Hepatocyte (in vitro differentiated cells): ENCODE data around the gene PSMF1. TPM values are rescaled to one million over a fixed set of nuclear protein-coding genes. Genes with fewer than 3 reads are reported as not detected.

ENCODE experiments used
- DNase-seq: peaks from one replicate; pipeline ENCODE4 v3.0.0-alpha.2; 2016; ENCODE audit warnings: low spot score
- H2AFZ ChIP-seq: fragments of 200-600 bp; sonication (generic); 2 replicates; pipeline ENCODE4 v1.6.0; 2016; ENCODE audit warnings: antibody characterized with exemption, mild to moderate bottlenecking
- H3K27ac ChIP-seq: fragments of 200-600 bp; sonication (generic); 2 replicates; pipeline ENCODE4 v1.5.1; 2016; ENCODE audit warnings: mild to moderate bottlenecking
- H3K27me3 ChIP-seq: fragments of 200-600 bp; sonication (generic); 2 replicates; pipeline ENCODE4 v1.6.1; 2016
- H3K36me3 ChIP-seq: fragments of 200-600 bp; sonication (generic); replicated peaks from 2 replicates; pipeline ENCODE4 v1.5.1; 2016; ENCODE audit warnings: low read depth; ENCODE audit not compliant: insufficient read depth
- H3K4me1 ChIP-seq: fragments of 200-600 bp; sonication (generic); 2 replicates; pipeline ENCODE4 v1.5.1; 2016; ENCODE audit warnings: mild to moderate bottlenecking, moderate library complexity; ENCODE audit not compliant: insufficient read depth
- H3K4me2 ChIP-seq: fragments of 200-600 bp; sonication (generic); 2 replicates; pipeline ENCODE4 v1.6.0; 2016
- H3K4me3 ChIP-seq: fragments of 200-600 bp; sonication (generic); 2 replicates; pipeline ENCODE4 v1.5.1; 2016; ENCODE audit warnings: mild to moderate bottlenecking
- H3K79me2 ChIP-seq: fragments of 200-600 bp; sonication (generic); 2 replicates; pipeline ENCODE4 v1.6.0; 2017; ENCODE audit warnings: mild to moderate bottlenecking
- H3K9me2 ChIP-seq: fragments of 200-600 bp; sonication (generic); replicated peaks from 2 replicates; pipeline ENCODE4 v1.6.0; 2017; ENCODE audit warnings: mild to moderate bottlenecking; ENCODE audit not compliant: insufficient read depth
- H3K9me3 ChIP-seq: fragments of 200-600 bp; sonication (generic); 2 replicates; pipeline ENCODE4 v1.5.1; 2016; ENCODE audit warnings: low read depth, mild to moderate bottlenecking
- H4K20me1 ChIP-seq: fragments of 200-600 bp; sonication (generic); 2 replicates; pipeline ENCODE4 v1.6.0; 2016; ENCODE audit warnings: mild to moderate bottlenecking; ENCODE audit not compliant: insufficient read depth, poor library complexity, severe bottlenecking
- EZH2 ChIP-seq: fragments of 200-600 bp; sonication (generic); IDR thresholded peaks from 2 replicates; pipeline ENCODE4 v1.6.1; 2016; ENCODE audit warnings: antibody characterized with exemption, mild to moderate bottlenecking, borderline replicate concordance
- EZH2phosphoT487 ChIP-seq: fragments of 200-600 bp; sonication (generic); IDR thresholded peaks from one replicate; pipeline ENCODE4 v1.6.1; 2018; ENCODE audit warnings: antibody characterized with exemption, mild to moderate bottlenecking, low read depth, moderate library complexity; ENCODE audit not compliant: unreplicated experiment, severe bottlenecking
- WGBS: methylation state at CpG from one replicate; pipeline ENCODE4 v1.1.6; 2016; ENCODE audit warnings: low lambda C conversion rate; ENCODE audit errors: missing lambda C conversion rate; 5-methylcytosine and 5-hydroxymethylcytosine counted together
- polyA plus RNA-seq: library from polyadenylated mRNA; unstranded; fragments of >200 nt; fragmentation: Nextera tagmentation; extraction: Ambion mirVana; gene quantifications from 2 replicates; pipeline ENCODE4 v1.2.1, GENCODE V29; 2016
- total RNA-seq: library from RNA; depleted of rRNA; stranded (reverse); fragments of >200 nt; gene quantifications from 2 replicates; pipeline ENCODE4 v1.2.3, GENCODE V29; 2014
- TF ChIP-seq, protein P1 (sequence below): fragments of 200-600 bp; sonication (generic); IDR thresholded peaks from 2 replicates; pipeline ENCODE4 v1.5.1; 2016; ENCODE audit warnings: antibody characterized with exemption, mild to moderate bottlenecking; ENCODE audit not compliant: poor library complexity

PSMF1 gene
- total and polyA plus RNA-seq, 2 experiments from 2014 or later, result 97.3 to 126 TPM

DNA sequence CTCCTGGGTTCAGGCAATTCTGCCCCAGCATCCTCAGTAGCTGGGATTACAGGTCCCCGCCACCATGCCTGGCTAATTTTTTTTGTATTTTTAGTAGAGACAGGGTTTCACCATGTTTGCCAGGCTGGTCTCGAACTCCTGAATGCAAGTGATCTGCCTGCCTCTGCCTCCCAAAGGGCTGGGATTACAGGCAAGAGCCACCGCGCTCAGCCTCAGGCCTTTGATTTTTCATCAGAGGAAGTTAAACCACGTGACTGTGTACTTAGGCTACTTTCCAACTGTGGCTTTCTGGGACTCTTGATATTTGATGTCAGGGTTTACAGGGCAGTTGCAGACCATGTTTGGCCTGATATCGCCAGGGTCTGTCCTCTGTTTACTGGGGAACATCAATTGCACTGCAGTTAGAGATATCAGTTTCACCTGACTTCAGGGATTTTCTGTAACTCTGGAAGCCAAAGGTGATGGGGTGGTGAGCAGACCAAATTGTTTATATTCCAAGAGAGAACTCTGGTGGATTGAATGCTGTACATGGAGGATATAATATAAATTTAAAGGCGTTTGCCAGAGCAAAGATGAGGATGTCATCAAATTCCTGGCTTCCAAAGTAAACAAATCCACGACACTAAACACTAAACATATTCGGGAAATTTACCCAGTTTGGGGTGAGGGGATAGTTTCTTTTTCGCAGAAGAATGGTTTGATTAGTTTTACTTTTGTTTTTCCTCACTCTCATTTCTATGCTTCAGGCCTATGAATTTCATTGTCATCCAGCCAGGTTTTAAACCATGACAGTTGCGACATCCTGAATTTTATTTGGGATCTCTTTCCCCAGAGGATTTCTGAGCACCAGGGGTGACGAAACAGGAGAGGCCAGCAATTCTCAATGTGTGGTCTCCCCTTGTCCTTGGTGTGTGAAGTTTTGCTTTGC is 4.2 kb downstream of the PSMF1 start:
- H2AFZ ChIP-seq, result no peak overlapping the region
- peaks cover 74% of the 10 kb centered on the region for H3K79me2 ChIP-seq
- H3K36me3 ChIP-seq, result no peaks in the 10 kb centered on the region
- peak; percentile 44 for DNase-seq
- TF ChIP-seq EZH2phosphoT487 (no peak), EZH2 (no peak)
- TF ChIP-seq, protein P1, sequence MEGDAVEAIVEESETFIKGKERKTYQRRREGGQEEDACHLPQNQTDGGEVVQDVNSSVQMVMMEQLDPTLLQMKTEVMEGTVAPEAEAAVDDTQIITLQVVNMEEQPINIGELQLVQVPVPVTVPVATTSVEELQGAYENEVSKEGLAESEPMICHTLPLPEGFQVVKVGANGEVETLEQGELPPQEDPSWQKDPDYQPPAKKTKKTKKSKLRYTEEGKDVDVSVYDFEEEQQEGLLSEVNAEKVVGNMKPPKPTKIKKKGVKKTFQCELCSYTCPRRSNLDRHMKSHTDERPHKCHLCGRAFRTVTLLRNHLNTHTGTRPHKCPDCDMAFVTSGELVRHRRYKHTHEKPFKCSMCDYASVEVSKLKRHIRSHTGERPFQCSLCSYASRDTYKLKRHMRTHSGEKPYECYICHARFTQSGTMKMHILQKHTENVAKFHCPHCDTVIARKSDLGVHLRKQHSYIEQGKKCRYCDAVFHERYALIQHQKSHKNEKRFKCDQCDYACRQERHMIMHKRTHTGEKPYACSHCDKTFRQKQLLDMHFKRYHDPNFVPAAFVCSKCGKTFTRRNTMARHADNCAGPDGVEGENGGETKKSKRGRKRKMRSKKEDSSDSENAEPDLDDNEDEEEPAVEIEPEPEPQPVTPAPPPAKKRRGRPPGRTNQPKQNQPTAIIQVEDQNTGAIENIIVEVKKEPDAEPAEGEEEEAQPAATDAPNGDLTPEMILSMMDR, result no peak
- H3K4me1 ChIP-seq, result peaks cover 19% of the 10 kb centered on the region
- peak overlapping the region; percentile 61 for H3K4me2 ChIP-seq
- no peaks in the 10 kb centered on the region for H3K9me2 ChIP-seq
- peak overlapping the region; percentile 55 for H3K27ac ChIP-seq
- no peaks in the 10 kb centered on the region for H3K9me3 ChIP-seq
- H4K20me1 ChIP-seq, result peaks cover 21% of the 10 kb centered on the region
- 66% methylated on average over 12 of the region's 12 CpGs for WGBS
- H3K27me3 ChIP-seq, result no peaks in the 10 kb centered on the region
- no peak overlapping the region for H3K4me3 ChIP-seq

DNA sequence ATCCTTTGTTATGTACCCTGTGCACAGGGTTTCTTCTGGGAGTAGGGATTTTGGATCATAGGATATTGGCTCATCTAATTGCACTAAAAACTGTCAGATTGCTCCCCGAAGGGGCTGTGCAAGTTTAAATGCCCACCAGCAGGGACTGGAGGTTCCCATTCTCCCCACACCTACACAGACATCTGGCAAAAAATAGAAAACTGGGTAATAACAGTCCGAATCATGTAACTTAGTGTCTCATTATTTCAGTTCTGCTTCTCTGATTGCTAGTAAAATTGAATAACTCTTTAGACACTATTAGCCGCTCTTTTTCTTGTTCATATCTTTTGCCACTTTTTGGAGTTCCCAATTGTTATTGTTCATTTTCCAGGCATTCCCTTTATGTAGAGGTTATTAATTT is 5.3 kb downstream of the PSMF1 start:
- H3K36me3 ChIP-seq, result no peaks in the 10 kb centered on the region
- H3K9me3 ChIP-seq, result no peaks in the 10 kb centered on the region
- H3K4me2 ChIP-seq, result no peak overlapping the region
- TF ChIP-seq EZH2, result no peak
- TF ChIP-seq, protein P1, result no peak
- TF ChIP-seq EZH2phosphoT487, result no peak
- no peaks in the 10 kb centered on the region for H3K9me2 ChIP-seq
- no peak overlapping the region for H2AFZ ChIP-seq
- 95% methylated on average over 3 of the region's 3 CpGs for WGBS
- peaks cover 19% of the 10 kb centered on the region for H3K4me1 ChIP-seq
- no peak overlapping the region for H3K4me3 ChIP-seq
- peaks cover 71% of the 10 kb centered on the region for H3K79me2 ChIP-seq
- no peak for DNase-seq
- H4K20me1 ChIP-seq, result peaks cover 21% of the 10 kb centered on the region
- H3K27ac ChIP-seq, result no peak overlapping the region
- no peaks in the 10 kb centered on the region for H3K27me3 ChIP-seq

DNA sequence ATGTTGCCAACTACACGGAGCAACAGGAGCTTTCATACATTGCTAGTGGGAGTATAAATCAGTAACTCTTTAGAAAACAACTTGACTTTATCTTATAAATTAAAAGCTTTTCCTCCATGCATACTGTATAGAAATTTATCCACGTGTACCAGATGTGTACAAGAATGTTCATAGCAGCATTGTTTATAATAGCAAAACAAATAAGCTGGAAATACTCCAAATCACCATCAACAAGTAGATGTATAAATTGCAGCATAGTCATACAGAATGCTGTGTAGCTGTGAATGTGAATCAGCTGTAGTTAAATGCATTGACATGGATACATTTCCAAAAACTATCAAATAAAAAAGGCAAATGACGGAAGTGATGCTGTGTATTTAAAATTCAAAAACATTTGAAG is 6.0 kb downstream of the PSMF1 start:
- no peak for DNase-seq
- H3K27ac ChIP-seq, result no peak overlapping the region
- peaks cover 21% of the 10 kb centered on the region for H4K20me1 ChIP-seq
- WGBS, result 56% methylated on average over 3 of the region's 3 CpGs
- H3K9me3 ChIP-seq, result no peaks in the 10 kb centered on the region
- H3K4me2 ChIP-seq, result no peak overlapping the region
- H3K4me1 ChIP-seq, result peaks cover 19% of the 10 kb centered on the region
- H3K79me2 ChIP-seq, result peaks cover 64% of the 10 kb centered on the region
- H3K9me2 ChIP-seq, result no peaks in the 10 kb centered on the region
- H2AFZ ChIP-seq, result no peak overlapping the region
- no peaks in the 10 kb centered on the region for H3K27me3 ChIP-seq
- H3K4me3 ChIP-seq, result no peak overlapping the region
- no peaks in the 10 kb centered on the region for H3K36me3 ChIP-seq
- TF ChIP-seq, protein P1, result no peak
- TF ChIP-seq EZH2 (no peak), EZH2phosphoT487 (no peak)
